Measurements from ENCODE around the gene RNF223.

- TF ChIP-seq MYC (IDR thresholded peaks at IDR 0.05; ENCODE audit: low read depth, low read length) (no peak), CTCF (IDR thresholded peaks at IDR 0.05; ENCODE audit: extremely low read depth in 1 of 2, insufficient read depth in 1 of 2, low read depth in 1 of 2, low read length in 2 of 2) (no peak), POLR2AphosphoS5 (IDR thresholded peaks at IDR 0.05; ENCODE audit: insufficient read depth, low read depth, low read length) (no peak), JUN (IDR thresholded peaks at IDR 0.05; ENCODE audit: borderline replicate concordance, insufficient read depth, insufficient read length, low read depth) (no peak)
Measured at GRCh38 chr1:1079408-1080121, 5.5 kb upstream of the RNF223 start.
